Measurements from ENCODE around the gene PLAC1. TPM values are rescaled to one million over a fixed set of nuclear protein-coding genes. Genes with fewer than 3 reads are reported as not detected.

PLAC1 gene
- polyA plus RNA-seq, 1 donor from 2014 or later, result not detected

DNA sequence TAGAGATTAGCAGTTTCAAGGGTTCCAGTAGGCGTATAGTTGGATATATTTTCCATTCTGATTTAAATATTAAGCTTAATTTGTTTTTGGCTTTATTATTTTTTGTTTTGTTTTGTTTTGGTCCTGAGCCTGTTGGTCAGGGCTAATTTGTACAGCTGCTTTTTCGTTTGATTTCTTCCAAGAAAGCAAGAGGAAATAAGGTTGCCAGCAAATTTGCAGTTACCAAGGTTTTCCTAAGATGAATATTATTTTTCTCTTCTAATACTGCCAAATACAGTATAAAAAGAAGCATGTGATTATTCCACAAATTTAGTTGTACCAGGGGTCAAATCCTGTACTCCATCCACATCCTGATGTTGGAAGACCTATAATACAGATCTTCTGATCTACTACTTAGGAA, 24.9 kb downstream of the PLAC1 start:
- Histone ChIP-seq H3F3A (ENCODE audit: insufficient read depth, low read length, poor library complexity, severe bottlenecking) (no peaks in the 10 kb centered on the region), H3K27me3 (ENCODE audit: insufficient read depth, low read depth, low read length) (no peaks in the 10 kb centered on the region), H3K9ac (ENCODE audit: low read length) (no peak overlapping the region), H3K27ac (ENCODE audit: low read length) (no peak overlapping the region), H3K4me2 (ENCODE audit: low read length) (no peak overlapping the region), H3K79me2 (replicated peaks; ENCODE audit: insufficient read depth, low read length) (no peaks in the 10 kb centered on the region), H3K9me2 (ENCODE audit: insufficient read depth, low read length) (no peaks in the 10 kb centered on the region), H4K20me1 (ENCODE audit: insufficient read depth) (no peaks in the 10 kb centered on the region), H3K36me3 (ENCODE audit: insufficient read depth, low read length) (no peaks in the 10 kb centered on the region), H3K9me3 (ENCODE audit: low read length) (no peaks in the 10 kb centered on the region), H2AFZ (ENCODE audit: low read depth, low read length) (no peak overlapping the region), H3K4me3 (ENCODE audit: low read length) (no peak overlapping the region)
- TF ChIP-seq MXI1 (conservative IDR thresholded peaks at IDR 0.05; ENCODE audit: poor library complexity, severe bottlenecking), result no peak
- no peak for TF ChIP-seq EP300 (conservative IDR thresholded peaks at IDR 0.05; ENCODE audit: poor library complexity, severe bottlenecking)
- no peak for TF ChIP-seq EZH2 (IDR thresholded peaks at IDR 0.05; ENCODE audit: borderline replicate concordance, insufficient read depth, low read length, poor library complexity, severe bottlenecking)
- TF ChIP-seq, protein P1, sequence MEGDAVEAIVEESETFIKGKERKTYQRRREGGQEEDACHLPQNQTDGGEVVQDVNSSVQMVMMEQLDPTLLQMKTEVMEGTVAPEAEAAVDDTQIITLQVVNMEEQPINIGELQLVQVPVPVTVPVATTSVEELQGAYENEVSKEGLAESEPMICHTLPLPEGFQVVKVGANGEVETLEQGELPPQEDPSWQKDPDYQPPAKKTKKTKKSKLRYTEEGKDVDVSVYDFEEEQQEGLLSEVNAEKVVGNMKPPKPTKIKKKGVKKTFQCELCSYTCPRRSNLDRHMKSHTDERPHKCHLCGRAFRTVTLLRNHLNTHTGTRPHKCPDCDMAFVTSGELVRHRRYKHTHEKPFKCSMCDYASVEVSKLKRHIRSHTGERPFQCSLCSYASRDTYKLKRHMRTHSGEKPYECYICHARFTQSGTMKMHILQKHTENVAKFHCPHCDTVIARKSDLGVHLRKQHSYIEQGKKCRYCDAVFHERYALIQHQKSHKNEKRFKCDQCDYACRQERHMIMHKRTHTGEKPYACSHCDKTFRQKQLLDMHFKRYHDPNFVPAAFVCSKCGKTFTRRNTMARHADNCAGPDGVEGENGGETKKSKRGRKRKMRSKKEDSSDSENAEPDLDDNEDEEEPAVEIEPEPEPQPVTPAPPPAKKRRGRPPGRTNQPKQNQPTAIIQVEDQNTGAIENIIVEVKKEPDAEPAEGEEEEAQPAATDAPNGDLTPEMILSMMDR (IDR thresholded peaks at IDR 0.05; ENCODE audit: poor library complexity, severe bottlenecking), result no peak
- TF ChIP-seq RAD21 (conservative IDR thresholded peaks at IDR 0.05), result no peak
- TF ChIP-seq POLR2AphosphoS5 (IDR thresholded peaks at IDR 0.05), result no peak

DNA sequence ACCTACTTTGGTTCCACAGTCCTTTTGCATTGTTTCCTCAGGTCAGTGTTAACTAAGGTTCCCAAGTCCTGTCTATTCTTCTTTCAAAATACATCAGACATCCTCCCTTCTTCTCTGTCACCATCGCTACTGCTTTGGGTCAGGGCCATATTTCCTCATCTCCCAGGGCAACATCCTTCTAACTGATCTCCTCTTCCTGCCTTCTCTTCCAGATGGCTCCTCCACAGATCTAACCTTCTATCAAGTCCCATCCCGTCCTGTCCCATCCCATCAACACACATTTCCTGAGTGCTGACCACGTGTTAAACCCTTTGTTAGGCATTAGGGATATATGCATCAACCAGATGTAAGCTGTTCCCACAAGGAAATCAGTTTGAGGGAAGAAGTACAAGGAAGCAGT, 25.9 kb downstream of the PLAC1 start:
- H3K79me2 ChIP-seq (replicated peaks; ENCODE audit: insufficient read depth, low read length), result no peaks in the 10 kb centered on the region
- TF ChIP-seq POLR2AphosphoS5 (IDR thresholded peaks at IDR 0.05), result no peak
- no peak for TF ChIP-seq REST (IDR thresholded peaks at IDR 0.05; ENCODE audit: borderline replicate concordance)
- no peak for TF ChIP-seq EZH2 (IDR thresholded peaks at IDR 0.05; ENCODE audit: borderline replicate concordance, insufficient read depth, low read length, poor library complexity, severe bottlenecking)
- TF ChIP-seq EP300 (conservative IDR thresholded peaks at IDR 0.05; ENCODE audit: poor library complexity, severe bottlenecking), result no peak
- no peak for TF ChIP-seq TAF1 (IDR thresholded peaks at IDR 0.05; ENCODE audit: low read depth)
- TF ChIP-seq SMC3 (conservative IDR thresholded peaks at IDR 0.05; ENCODE audit: poor library complexity), result no peak
- no peak for TF ChIP-seq RAD21 (conservative IDR thresholded peaks at IDR 0.05)
- TF ChIP-seq, protein P1 (IDR thresholded peaks at IDR 0.05; ENCODE audit: poor library complexity, severe bottlenecking), result no peak
- TF ChIP-seq MXI1 (conservative IDR thresholded peaks at IDR 0.05; ENCODE audit: poor library complexity, severe bottlenecking), result no peak
- no peaks in the 10 kb centered on the region for H3F3A ChIP-seq (ENCODE audit: insufficient read depth, low read length, poor library complexity, severe bottlenecking)
- H3K27me3 ChIP-seq (ENCODE audit: insufficient read depth, low read depth, low read length), result no peaks in the 10 kb centered on the region
- H3K9me2 ChIP-seq (ENCODE audit: insufficient read depth, low read length), result no peaks in the 10 kb centered on the region
- H3K4me3 ChIP-seq (ENCODE audit: low read length), result no peak overlapping the region
- no peak overlapping the region for H3K9ac ChIP-seq (ENCODE audit: low read length)
- H2AFZ ChIP-seq (ENCODE audit: low read depth, low read length), result no peak overlapping the region
- no peak overlapping the region for H3K27ac ChIP-seq (ENCODE audit: low read length)
- H3K4me2 ChIP-seq (ENCODE audit: low read length), result no peak overlapping the region
- no peaks in the 10 kb centered on the region for H4K20me1 ChIP-seq (ENCODE audit: insufficient read depth)
- no peaks in the 10 kb centered on the region for H3K36me3 ChIP-seq (ENCODE audit: insufficient read depth, low read length)
- no peaks in the 10 kb centered on the region for H3K9me3 ChIP-seq (ENCODE audit: low read length)
